ENCODE measurements around the gene PRICKLE4.

DNA sequence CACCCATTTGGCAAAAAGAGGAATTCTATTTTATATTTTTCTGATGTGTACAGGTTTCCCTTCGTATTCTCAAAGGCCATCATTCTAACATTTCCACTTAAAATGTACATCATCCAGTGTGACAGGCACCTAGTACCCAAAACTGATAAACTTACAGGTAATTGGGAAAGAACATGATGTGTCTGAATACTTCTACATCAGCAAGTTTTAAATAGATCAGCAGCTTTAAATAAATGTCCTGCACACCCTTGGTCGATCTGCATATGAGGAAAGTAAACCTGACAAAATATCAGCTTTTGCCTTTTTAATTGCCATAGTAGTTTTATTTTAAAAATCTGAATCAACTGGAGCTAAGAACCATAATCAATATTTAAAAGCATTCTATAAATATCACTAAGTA, 33.4 kb downstream of the PRICKLE4 start:
- TF ChIP-seq EZH2 (IDR thresholded peaks at IDR 0.05; ENCODE audit: insufficient read depth, poor library complexity, severe bottlenecking) (no peak), EZH2phosphoT487 (IDR thresholded peaks at IDR 0.05; ENCODE audit: insufficient read depth, low read depth) (no peak)

Measured in GM23248 (cell line).